ENCODE data around the gene NDOR1.

Gene NDOR1

GRCh38 chr9:137199411-137200121 is 5.9 kb upstream of the NDOR1 start:
- DNase-seq, result no peak

- peak; percentile 96 for DNase-seq
Observed at GRCh38 chr9:137200311-137201204, 4.9 kb upstream of the NDOR1 start, which contains the start of gene TPRN. Gene TPRN (minus strand): TSS chr9:137200741. CDS start chr9:137200711, 30 bp downstream.

- no peak for DNase-seq
Observed at GRCh38 chr9:137201205-137201868, 4.2 kb upstream of the NDOR1 start.

GRCh38 chr9:137202966-137203365 is 2.5 kb upstream of the NDOR1 start:
- no peak for DNase-seq

- DNase-seq, result no peak
Observed at GRCh38 chr9:137204731-137205125, 772 bp upstream of the NDOR1 start.

GRCh38 chr9:137206602-137207001 is 1.1 kb downstream of the NDOR1 start:
- no peak for DNase-seq

GRCh38 chr9:137211532-137211931 is 6.0 kb downstream of the NDOR1 start:
- DNase-seq, result no peak

- no peak for DNase-seq
Observed at GRCh38 chr9:137212520-137212919, 7.0 kb downstream of the NDOR1 start.

GRCh38 chr9:137213160-137214060 is 7.9 kb downstream of the NDOR1 start:
- DNase-seq, result no peak

- no peak for DNase-seq
Observed at GRCh38 chr9:137214620-137215019, 9.1 kb downstream of the NDOR1 start.

GRCh38 chr9:137215196-137215986 is 9.9 kb downstream of the NDOR1 start:
- no peak for DNase-seq

- DNase-seq, result no peak
Observed at GRCh38 chr9:137216188-137216965, 10.9 kb downstream of the NDOR1 start.

GRCh38 chr9:137217276-137218211 is 12.0 kb downstream of the NDOR1 start:
- DNase-seq, result no peak

- no peak for DNase-seq
Observed at GRCh38 chr9:137218212-137218753, 12.8 kb downstream of the NDOR1 start.

GRCh38 chr9:137218754-137219271 is 13.3 kb downstream of the NDOR1 start:
- DNase-seq, result no peak

- DNase-seq, result no peak
Observed at GRCh38 chr9:137219757-137220316, 14.3 kb downstream of the NDOR1 start.

GRCh38 chr9:137220317-137221094 is 15.0 kb downstream of the NDOR1 start:
- DNase-seq, result no peak

GRCh38 chr9:137221095-137221505 is 15.6 kb downstream of the NDOR1 start:
- no peak for DNase-seq

Measured in T-helper 9 cell (primary cell).